ENCODE results near the gene TMEM41B.
A peak's percentile ranks its signal among the peaks of the same experiment; 100 is the strongest.
"Not testable (repeated sequence)": the region's sequence is repeated elsewhere in the genome, so short reads cannot be mapped to it uniquely, and the experiment has no call there.

Gene TMEM41B

GRCh38 chr11:9304178-9304577, 10.2 kb downstream of the TMEM41B start:
- no peak for DNase-seq

GRCh38 chr11:9302448-9302847, 11.9 kb downstream of the TMEM41B start:
- no peak for DNase-seq

- no peak for DNase-seq
These were observed 12.7 kb downstream of the TMEM41B start for GRCh38 chr11:9301720-9302119.

DNA sequence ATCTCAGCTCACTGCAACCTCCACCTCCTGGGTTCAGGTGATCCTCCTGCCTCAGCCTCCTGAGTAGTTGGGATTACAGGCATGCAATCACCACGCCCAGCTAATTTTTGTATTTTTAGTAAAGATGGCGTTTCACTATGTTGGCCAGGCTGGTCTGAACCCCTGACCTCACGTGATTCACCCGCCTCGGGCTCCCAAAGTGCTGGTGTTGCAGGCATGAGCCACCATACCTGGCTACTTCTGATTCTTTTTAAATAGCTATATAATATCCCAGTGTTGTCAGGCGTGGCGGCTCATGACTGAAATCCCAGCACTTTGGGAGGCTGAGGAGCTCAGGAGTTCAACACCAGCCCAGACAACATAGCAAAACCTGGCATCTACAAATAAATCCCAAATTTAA, 20.7 kb downstream of the TMEM41B start:
- no peak for DNase-seq

- no peak for DNase-seq
These were observed 28.4 kb downstream of the TMEM41B start for GRCh38 chr11:9285850-9286587.

DNA sequence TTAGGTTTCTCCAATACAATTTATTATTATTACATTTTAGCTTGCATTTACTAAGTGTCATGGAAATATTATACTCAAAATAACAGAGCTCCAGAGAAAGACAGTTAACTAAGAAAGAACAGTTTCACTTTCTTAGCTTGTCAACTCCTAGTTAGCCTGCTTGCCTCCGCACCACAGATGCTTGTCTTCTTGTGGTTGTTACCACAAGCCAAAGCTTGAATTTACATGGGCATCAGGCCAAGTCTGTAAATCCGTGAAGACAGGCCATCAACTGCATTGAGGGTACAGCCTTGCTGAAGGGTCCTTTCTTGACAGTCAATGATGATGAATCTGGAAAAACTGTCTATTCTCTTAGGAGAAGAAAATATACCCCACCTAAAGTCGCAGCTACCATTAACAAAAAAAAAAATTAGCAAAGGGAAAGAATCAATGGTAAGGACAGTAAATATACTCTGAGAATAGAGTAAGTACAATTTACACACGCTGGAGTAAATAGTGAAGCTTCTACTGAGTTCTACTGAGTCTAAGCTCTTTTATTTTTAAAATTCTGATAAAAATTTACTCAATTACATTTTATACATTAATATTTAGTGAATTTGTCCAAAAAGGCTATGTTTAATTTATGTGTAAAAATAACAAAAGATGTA, 33.6 kb downstream of the TMEM41B start:
- peak; percentile 49 to 56 for DNase-seq

- no peak for DNase-seq
These were observed 37.2 kb downstream of the TMEM41B start for GRCh38 chr11:9277176-9277575.

DNA sequence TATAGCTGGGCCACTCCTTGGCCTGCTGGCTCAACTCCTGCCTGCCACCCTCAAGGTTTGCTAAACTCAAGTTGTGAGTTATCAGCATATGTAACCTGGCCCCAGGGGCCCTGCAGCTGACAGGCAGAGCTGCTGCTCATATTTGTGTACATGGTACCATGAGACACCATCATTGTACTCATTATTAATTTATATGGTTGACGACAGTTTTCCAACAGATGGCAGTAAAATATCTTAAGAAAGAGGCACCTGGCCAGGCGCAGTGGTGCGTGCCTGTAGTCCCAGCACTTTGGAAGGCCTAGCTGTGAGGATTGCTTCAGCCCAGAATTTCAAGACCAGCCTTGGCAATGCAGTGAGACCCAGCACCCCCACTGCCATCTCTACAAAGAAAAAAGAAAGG, 37.8 kb downstream of the TMEM41B start:
- peak in 1 of 2 donors; percentile 11 for DNase-seq

DNA sequence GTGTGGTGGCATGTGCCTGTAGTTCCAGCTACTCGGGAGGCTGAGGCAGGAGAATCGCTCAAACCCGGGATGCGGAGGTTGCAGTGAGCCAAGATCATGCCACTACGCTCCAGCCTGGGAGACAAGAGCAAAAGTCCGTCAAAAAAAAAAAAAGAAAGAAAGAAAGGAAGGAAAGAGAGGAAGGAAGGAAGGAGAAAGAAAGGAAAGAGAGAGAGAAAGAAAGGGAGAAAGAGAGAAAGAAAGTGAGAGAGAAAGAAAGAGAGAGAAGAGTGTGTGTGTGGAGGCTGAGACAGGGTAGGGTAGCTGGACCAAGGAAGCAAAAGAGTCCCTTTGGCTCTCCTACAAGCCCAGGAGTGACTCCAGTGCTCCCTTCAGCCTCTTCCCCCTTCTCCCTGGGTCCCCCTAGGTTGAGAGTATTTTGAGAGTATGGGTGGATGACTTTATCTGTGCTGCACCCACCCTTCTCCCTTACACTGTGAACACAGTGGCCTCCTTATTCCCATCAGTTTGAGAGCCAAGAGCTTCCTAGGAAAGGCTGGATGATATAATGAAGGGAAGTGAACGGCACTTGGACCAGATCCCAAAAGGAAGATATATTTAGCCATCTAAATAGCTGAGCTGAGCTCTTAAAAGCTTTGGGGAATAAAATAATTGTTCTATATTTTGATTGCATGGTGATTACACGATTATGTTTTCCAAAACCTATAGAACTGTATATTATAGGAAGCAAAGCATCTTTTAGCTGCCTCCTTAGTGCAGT, 39.7 kb downstream of the TMEM41B start:
- peak in 1 of 2 donors; percentile 1 for DNase-seq

DNA sequence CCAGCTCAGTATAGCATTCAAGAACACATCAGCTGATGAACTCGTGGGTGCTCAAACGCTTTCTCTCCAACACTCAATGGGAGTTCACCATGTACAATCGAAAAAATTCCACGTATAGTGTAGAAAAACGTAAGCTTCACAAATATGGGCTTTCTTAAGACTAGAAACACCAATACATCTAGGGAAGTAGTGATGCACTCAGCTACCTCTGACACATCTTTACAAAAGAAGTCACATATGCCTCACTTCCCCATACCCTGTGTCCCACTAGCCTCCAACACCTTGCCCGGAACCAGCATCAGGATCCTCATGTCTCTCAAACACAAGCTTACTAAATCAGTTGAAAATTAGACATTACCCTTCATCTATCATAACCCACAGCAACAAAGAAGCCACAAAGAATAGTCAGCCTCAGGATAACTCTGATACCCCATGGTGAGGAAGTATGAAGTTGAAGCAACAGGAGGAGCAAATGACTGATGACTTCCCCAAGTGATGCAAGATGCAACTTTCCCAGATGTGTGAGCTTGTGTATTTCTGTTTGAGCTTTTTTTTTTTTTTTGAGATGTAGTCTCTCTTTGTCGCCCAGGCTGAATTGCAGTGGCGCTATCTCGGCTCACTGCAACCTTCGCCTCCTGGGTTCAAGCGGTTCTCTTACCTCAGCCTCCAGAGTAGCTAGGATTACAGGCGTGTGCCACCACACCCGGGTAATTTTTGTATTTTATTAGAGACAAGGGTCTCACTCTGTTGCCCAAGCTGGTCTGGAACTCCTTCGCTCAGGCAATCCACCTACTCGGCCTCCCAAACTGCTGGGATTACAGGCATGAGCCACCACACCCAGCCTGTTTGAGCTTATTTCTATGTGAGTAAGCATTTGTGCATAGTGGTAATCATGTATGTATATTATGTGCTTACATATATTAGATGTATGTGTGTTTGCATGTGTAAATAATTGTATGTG, 40.7 kb downstream of the TMEM41B start:
- peak in 1 of 2 donors; percentile 10 for DNase-seq

DNA sequence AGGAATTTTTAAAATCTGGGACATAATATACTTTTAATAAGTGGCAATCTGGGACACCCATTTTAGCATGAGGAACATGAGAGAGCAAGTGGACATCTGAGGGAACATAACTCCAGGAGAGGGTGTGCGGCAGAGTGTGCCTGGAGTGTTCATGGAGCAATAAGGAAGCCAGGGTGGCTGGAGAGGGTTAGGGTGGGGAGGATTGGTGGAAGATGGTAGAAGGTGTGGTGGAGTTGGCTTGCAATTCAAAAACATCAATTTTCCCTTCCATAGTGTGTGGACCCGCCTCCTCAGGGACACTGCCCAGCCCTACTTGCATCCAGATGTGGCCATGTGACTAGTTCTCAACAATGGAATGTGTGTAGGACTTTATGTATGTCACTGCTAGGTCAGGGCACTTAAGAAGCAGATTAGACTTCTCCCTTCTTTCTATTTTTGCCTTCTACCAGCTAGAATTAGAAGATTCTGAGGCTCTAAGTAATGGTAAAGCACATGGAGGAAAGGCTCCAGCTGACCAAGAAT, 44.8 kb downstream of the TMEM41B start:
- DNase-seq, result no peak

GRCh38 chr11:9267680-9268079, 46.7 kb downstream of the TMEM41B start:
- no peak for DNase-seq

DNA sequence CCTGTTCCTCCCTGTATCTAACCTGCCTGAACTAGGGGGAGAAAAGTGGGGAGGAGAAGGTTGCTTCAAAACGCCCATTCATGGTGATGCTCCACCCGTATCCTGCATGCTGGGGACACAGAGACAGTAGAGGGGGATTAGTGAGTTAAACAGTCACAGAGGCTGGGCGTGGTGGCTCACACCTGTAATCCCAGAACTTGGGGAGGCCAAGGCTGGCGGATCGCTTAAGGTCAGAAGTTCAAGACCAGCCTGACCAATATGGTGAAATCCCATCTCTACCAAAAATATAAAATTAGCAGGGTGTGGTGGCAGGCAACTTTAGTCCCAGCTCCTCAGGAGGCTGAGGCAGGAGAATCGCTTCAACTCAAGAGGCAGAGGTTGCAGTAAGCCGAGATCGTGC, 47.5 kb downstream of the TMEM41B start:
- no peak for DNase-seq

- DNase-seq, result no peak
These were observed 48.2 kb downstream of the TMEM41B start for GRCh38 chr11:9266132-9266736.

DNA sequence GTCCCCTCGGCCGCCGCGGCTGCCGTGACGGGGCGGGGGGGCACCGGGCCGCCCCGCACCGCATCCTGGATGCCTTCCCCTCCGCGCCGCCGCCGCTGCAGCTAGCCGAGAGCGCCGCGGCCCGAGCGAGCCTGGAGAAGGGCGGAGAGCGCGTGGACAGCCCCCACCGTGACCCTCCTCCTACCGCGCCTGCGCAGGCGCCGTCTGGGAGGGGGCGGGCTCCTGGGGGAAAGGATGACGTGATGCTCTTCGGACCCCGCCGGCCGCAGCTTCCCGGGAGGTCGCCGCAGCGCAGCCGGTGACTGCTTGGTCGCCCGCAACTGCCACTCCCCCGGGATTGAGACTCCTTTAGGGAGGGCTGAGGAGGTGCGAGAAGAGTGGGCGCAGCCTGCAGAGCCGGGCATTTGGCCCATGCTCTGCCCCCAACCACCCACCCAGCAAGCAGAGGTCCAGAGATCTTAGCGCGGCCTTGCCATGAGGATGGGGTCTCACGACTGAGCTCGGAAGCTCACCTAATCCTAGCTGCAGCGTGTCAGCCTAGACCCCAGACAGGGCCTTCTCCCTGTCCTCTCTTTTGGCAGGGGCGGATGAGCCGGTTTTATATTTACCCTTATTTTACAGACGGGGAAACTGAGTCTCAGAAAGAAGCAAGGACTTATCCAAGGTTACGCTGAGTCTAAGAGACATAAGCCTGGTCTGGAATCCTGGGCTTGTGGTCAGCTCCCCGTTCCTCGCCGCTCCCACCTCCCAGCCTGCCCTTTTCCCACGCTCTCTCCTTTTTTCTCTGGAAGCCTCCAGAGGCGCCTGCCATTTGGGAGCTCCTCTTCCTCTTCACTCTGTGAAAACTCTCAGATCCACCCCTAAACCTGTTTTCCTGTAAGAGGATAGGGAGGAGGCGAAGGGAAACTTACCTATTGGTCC, 48.9 kb downstream of the TMEM41B start, which contains the start of gene DENND5A:
TSS of gene DENND5A (minus strand) at position 140 of the 921 bp plus-strand sequence. CDS start 281 bp downstream, outside the sequence.
- peak; percentile 61 to 66 for DNase-seq

DNA sequence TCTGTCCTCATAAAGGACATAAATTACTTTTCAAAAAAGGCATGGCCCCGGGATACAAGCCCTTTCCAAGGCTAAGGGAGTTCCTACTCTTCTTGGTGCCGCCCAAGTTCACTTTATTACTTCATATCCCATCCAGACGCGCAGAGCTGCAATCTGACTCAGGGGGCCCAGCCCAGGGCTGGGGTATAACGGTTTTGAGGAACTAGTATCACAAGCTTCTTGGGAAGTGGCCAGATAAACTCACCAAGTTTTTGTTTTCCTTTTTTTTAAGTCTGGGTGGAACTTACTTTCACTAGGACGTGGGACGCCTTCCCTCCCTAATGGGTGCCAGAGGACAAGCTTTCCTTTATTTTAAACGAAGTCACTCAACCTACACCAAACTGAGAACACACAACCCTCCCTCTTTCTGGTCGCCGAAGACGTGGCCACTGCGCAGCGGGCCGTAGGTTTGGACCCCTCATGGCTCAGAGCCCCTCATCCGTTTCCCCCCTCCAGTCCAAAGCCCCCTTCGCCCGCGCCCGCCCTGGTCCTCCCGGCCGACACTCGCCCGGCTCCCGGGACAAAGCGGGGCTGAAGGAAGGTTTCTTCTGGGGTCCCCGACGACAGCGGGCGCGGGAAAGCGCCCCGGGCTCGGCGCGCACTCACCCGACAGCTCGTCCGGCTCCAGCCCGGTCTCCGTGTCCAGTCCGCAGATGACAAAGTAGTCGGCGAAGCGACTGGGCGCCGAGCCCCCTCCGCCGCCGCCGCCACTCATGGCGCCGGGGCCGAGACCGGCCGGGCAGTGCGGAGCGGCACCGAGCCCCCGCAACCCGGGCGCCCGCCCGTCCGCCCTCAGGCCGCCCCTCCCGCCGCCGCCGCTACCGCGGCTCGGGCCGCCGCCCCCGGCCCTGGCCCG, 49.8 kb downstream of the TMEM41B start:
- peak; percentile 52 to 61 for DNase-seq

- peak; percentile 45 to 66 for DNase-seq
These were observed 50.5 kb downstream of the TMEM41B start for GRCh38 chr11:9263840-9264315.

GRCh38 chr11:9260838-9261146, 53.6 kb downstream of the TMEM41B start:
- not testable (repeated sequence) for DNase-seq

Measured in stimulated activated CD4-positive, alpha-beta T cell treated with anti-CD3 and anti-CD28 coated beads, Interleukin-2, amount 100 ng/mL, for 24 hours (primary cell).